A673 (cell line): ENCODE results near the gene RSRC1.

Experiments used
- EZH2 ChIP-seq: fragments of 200-600 bp; sonication (generic); IDR thresholded peaks from 2 replicates; pipeline ENCODE4 v1.6.1; 2017; ENCODE audit warnings: borderline replicate concordance, low read depth, mild to moderate bottlenecking, mixed read lengths, antibody characterized with exemption, low read length; ENCODE audit not compliant: poor library complexity, severe bottlenecking
- TF ChIP-seq, protein P1 (sequence below): fragments of 300-800, 200-600 bp; sonication (generic); conservative IDR thresholded peaks from 2 replicates; pipeline ENCODE4 v1.5.1; 2017; ENCODE audit warnings: low read depth, mild to moderate bottlenecking, antibody characterized with exemption, low read length, moderate library complexity, mixed read lengths

DNA sequence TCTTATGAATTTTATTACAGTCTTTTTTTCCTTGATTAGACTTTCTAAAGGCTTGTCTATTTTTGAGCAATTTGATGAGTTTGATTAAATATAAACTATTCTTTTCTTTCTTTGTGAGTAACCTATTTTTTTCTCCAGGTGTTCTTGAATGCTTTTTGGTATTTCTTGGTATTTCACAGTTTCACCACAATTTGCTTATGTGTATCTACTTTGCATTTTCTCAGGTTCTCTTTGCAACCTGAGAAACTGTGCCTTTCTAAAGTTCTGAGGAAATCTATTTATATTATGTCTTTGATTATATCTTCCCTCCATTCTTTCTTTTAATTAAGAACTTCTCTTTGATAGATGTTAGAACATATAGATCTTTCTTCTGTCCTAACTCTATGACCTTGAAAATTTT is 344.0 kb downstream of the RSRC1 start:
- TF ChIP-seq, protein P1, sequence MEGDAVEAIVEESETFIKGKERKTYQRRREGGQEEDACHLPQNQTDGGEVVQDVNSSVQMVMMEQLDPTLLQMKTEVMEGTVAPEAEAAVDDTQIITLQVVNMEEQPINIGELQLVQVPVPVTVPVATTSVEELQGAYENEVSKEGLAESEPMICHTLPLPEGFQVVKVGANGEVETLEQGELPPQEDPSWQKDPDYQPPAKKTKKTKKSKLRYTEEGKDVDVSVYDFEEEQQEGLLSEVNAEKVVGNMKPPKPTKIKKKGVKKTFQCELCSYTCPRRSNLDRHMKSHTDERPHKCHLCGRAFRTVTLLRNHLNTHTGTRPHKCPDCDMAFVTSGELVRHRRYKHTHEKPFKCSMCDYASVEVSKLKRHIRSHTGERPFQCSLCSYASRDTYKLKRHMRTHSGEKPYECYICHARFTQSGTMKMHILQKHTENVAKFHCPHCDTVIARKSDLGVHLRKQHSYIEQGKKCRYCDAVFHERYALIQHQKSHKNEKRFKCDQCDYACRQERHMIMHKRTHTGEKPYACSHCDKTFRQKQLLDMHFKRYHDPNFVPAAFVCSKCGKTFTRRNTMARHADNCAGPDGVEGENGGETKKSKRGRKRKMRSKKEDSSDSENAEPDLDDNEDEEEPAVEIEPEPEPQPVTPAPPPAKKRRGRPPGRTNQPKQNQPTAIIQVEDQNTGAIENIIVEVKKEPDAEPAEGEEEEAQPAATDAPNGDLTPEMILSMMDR = no peak
- no peak for TF ChIP-seq EZH2
